ENCODE measurements around the gene UBE2U. TPM values are rescaled to one million over a fixed set of nuclear protein-coding genes. Genes with fewer than 3 reads are reported as not detected.

Gene UBE2U
- total and polyA plus RNA-seq, 2 experiments from 2014 or later = not detected

DNA sequence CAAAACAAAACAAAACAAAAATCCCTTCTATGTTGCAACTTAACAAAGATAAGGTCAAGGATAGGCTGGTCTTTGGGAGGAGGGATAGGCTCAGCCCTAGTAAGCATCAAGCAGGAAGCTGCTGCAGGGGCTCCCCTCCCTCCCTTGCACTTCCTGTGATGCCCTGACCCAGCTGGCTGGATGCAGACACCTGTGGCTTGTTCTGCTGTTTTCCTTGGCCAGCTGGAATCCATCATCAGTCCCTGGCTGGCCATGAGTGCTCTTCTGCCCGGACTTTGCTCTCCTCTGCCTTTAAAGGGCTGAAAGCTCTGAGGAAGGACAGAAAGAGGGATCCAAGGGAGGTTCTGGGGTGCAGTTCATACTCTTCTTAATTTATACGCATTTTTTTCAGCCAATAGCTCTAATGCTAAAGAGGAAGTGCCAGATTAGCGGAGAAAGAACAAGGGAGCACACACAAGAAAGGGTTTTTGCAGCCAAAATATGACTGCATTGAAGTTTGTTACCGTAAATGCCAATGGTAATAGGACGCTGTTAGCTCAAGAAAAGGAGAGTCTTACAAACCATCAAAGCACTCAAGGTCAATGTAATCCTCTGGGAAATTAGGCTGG lies 19.9 kb upstream of the UBE2U start:
- H3K9me2 ChIP-seq (ENCODE audit: insufficient read depth) = no peaks in the 10 kb centered on the region; the same call in 1 of the 2 replicates
- TF ChIP-seq, protein P1, sequence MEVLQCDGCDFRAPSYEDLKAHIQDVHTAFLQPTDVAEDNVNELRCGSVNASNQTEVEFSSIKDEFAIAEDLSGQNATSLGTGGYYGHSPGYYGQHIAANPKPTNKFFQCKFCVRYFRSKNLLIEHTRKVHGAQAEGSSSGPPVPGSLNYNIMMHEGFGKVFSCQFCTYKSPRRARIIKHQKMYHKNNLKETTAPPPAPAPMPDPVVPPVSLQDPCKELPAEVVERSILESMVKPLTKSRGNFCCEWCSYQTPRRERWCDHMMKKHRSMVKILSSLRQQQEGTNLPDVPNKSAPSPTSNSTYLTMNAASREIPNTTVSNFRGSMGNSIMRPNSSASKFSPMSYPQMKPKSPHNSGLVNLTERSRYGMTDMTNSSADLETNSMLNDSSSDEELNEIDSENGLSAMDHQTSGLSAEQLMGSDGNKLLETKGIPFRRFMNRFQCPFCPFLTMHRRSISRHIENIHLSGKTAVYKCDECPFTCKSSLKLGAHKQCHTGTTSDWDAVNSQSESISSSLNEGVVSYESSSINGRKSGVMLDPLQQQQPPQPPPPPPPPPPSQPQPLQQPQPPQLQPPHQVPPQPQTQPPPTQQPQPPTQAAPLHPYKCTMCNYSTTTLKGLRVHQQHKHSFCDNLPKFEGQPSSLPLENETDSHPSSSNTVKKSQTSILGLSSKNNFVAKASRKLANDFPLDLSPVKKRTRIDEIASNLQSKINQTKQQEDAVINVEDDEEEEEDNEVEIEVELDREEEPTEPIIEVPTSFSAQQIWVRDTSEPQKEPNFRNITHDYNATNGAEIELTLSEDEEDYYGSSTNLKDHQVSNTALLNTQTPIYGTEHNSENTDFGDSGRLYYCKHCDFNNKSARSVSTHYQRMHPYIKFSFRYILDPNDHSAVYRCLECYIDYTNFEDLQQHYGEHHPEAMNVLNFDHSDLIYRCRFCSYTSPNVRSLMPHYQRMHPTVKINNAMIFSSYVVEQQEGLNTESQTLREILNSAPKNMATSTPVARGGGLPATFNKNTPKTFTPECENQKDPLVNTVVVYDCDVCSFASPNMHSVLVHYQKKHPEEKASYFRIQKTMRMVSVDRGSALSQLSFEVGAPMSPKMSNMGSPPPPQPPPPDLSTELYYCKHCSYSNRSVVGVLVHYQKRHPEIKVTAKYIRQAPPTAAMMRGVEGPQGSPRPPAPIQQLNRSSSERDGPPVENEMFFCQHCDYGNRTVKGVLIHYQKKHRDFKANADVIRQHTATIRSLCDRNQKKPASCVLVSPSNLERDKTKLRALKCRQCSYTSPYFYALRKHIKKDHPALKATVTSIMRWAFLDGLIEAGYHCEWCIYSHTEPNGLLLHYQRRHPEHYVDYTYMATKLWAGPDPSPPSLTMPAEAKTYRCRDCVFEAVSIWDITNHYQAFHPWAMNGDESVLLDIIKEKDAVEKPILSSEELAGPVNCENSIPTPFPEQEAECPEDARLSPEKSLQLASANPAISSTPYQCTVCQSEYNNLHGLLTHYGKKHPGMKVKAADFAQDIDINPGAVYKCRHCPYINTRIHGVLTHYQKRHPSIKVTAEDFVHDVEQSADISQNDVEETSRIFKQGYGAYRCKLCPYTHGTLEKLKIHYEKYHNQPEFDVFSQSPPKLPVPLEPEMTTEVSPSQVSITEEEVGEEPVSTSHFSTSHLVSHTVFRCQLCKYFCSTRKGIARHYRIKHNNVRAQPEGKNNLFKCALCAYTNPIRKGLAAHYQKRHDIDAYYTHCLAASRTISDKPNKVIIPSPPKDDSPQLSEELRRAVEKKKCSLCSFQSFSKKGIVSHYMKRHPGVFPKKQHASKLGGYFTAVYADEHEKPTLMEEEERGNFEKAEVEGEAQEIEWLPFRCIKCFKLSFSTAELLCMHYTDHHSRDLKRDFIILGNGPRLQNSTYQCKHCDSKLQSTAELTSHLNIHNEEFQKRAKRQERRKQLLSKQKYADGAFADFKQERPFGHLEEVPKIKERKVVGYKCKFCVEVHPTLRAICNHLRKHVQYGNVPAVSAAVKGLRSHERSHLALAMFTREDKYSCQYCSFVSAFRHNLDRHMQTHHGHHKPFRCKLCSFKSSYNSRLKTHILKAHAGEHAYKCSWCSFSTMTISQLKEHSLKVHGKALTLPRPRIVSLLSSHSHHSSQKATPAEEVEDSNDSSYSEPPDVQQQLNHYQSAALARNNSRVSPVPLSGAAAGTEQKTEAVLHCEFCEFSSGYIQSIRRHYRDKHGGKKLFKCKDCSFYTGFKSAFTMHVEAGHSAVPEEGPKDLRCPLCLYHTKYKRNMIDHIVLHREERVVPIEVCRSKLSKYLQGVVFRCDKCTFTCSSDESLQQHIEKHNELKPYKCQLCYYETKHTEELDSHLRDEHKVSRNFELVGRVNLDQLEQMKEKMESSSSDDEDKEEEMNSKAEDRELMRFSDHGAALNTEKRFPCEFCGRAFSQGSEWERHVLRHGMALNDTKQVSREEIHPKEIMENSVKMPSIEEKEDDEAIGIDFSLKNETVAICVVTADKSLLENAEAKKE (CRISPR knock-in tag; IDR thresholded peaks at IDR 0.05) = 0 out of 2 replicates have a peak, but pooled peaks have one; percentile 28
- TF ChIP-seq, protein P2, sequence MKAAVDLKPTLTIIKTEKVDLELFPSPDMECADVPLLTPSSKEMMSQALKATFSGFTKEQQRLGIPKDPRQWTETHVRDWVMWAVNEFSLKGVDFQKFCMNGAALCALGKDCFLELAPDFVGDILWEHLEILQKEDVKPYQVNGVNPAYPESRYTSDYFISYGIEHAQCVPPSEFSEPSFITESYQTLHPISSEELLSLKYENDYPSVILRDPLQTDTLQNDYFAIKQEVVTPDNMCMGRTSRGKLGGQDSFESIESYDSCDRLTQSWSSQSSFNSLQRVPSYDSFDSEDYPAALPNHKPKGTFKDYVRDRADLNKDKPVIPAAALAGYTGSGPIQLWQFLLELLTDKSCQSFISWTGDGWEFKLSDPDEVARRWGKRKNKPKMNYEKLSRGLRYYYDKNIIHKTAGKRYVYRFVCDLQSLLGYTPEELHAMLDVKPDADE (IDR thresholded peaks at IDR 0.05) = no peak
- TF ChIP-seq POLR2AphosphoS5 (IDR thresholded peaks at IDR 0.05; ENCODE audit: low read depth) (peak; percentile 45; the same call in 1 of the 2 replicates), STAT1 (IDR thresholded peaks at IDR 0.05; ENCODE audit: unreplicated experiment) (no peak)
- Mint-ChIP-seq H3K27me3 (ENCODE audit: insufficient read depth, low read depth, poor library complexity) (peaks cover 10% of the 10 kb centered on the region), H3K9me3 (no peaks in the 10 kb centered on the region), H3K4me3 (no peak overlapping the region), H3K27ac (peak overlapping the region; percentile 15; the same call in 1 of the 2 replicates), H3K36me3 (ENCODE audit: low read depth) (peaks cover 11% of the 10 kb centered on the region), H3K4me1 (peaks cover 23% of the 10 kb centered on the region)
- H3F3A ChIP-seq (replicated peaks; ENCODE audit: low read depth) = 0 out of 2 replicates have a peak, but pooled peaks cover 4% of the 10 kb centered on the region
- H3K79me2 ChIP-seq (replicated peaks; ENCODE audit: insufficient read depth) = no peaks in the 10 kb centered on the region
- DNase-seq (ENCODE audit: low spot score) = peak; percentile 70
- no peak overlapping the region for H3K4me3 ChIP-seq
- no peaks in the 10 kb centered on the region for H3K36me3 ChIP-seq (ENCODE audit: insufficient read depth)
- no peak overlapping the region for H2AFZ ChIP-seq
- no peak overlapping the region for H3K4me2 ChIP-seq
- peaks cover 4% of the 10 kb centered on the region for H3K4me1 ChIP-seq (ENCODE audit: insufficient read depth)
- no peak overlapping the region for H3K27ac ChIP-seq (ENCODE audit: low read depth)
- H3K27me3 ChIP-seq (ENCODE audit: insufficient read depth) = no peaks in the 10 kb centered on the region
- H4K20me1 ChIP-seq (replicated peaks; ENCODE audit: insufficient read depth) = no peaks in the 10 kb centered on the region
- peak; percentile 73 for ATAC-seq

All from GM23338 (cell line).